Trophoblast cell (in vitro differentiated cells and primary cell): Measurements from ENCODE around the gene ELL.

Experiments
- DNase-seq, 2 donors: peaks; one replicate each; pipeline ENCODE4 v3.0.0-alpha.2; 2016
- H2AFZ ChIP-seq: 2 replicates; pipeline ENCODE4 v1.6.1; 2013; ENCODE audit warnings: low read length, moderate library complexity, mild to moderate bottlenecking; ENCODE audit not compliant: insufficient read depth, poor library complexity
- H2AK5ac ChIP-seq: 2 replicates; pipeline ENCODE4 v1.6.1; 2013; ENCODE audit warnings: mild to moderate bottlenecking, low read length
- H2BK120ac ChIP-seq: 2 replicates; pipeline ENCODE4 v1.6.1; 2013; ENCODE audit warnings: low read length, mild to moderate bottlenecking, moderate library complexity; ENCODE audit not compliant: insufficient read depth, poor library complexity
- H2BK12ac ChIP-seq: 2 replicates; pipeline ENCODE4 v1.6.1; 2013; ENCODE audit warnings: mild to moderate bottlenecking, low read length, moderate library complexity
- H2BK5ac ChIP-seq: 2 replicates; pipeline ENCODE4 v1.6.1; 2013; ENCODE audit warnings: low read length, low read depth, moderate library complexity, mild to moderate bottlenecking; ENCODE audit not compliant: poor library complexity
- H3K14ac ChIP-seq: 2 replicates; pipeline ENCODE4 v1.6.1; 2013; ENCODE audit warnings: mild to moderate bottlenecking, low read length
- H3K18ac ChIP-seq: 2 replicates; pipeline ENCODE4 v1.6.1; 2013; ENCODE audit warnings: mild to moderate bottlenecking, low read length
- H3K23ac ChIP-seq: 2 replicates; pipeline ENCODE4 v1.6.1; 2013; ENCODE audit warnings: low read length
- H3K27ac ChIP-seq: 2 replicates; pipeline ENCODE4 v1.5.1; 2013; ENCODE audit warnings: low read depth, mild to moderate bottlenecking, inconsistent platforms, low read length, moderate library complexity
- H3K27me3 ChIP-seq: 2 replicates; pipeline ENCODE4 v1.6.1; 2013; ENCODE audit warnings: inconsistent platforms, mild to moderate bottlenecking, low read length, moderate library complexity; ENCODE audit not compliant: insufficient read depth
- H3K36me3 ChIP-seq, 2 experiments: 1 replicate in 1 of 2; 2 replicates in 1 of 2; pipeline ENCODE4 v1.6.1; 2013; ENCODE audit warnings: low read length in 2 of 2, mild to moderate bottlenecking in 2 of 2, moderate library complexity in 1 of 2; ENCODE audit not compliant: insufficient read depth in 2 of 2, control insufficient read depth in 1 of 2
- H3K4ac ChIP-seq: 2 replicates; pipeline ENCODE4 v1.6.1; 2013; ENCODE audit warnings: low read depth, mild to moderate bottlenecking, low read length, moderate library complexity
- H3K4me1 ChIP-seq, 2 experiments: 1 replicate in 1 of 2; 2 replicates in 1 of 2; pipeline ENCODE4 v1.6.1; 2013; ENCODE audit warnings: low read length in 2 of 2, mild to moderate bottlenecking in 2 of 2, moderate library complexity in 1 of 2; ENCODE audit not compliant: insufficient read depth in 2 of 2, control insufficient read depth in 1 of 2
- H3K4me2 ChIP-seq: 2 replicates; pipeline ENCODE4 v1.6.1; 2013; ENCODE audit warnings: inconsistent platforms, mild to moderate bottlenecking, low read length, moderate library complexity
- H3K4me3 ChIP-seq: 2 replicates; pipeline ENCODE4 v1.5.1; 2013; ENCODE audit warnings: mild to moderate bottlenecking, low read depth, low read length, inconsistent platforms
- H3K79me1 ChIP-seq: one replicate; pipeline ENCODE4 v1.6.1; 2013; ENCODE audit warnings: low read length
- H3K79me2 ChIP-seq: 2 replicates; pipeline ENCODE4 v1.6.1; 2013; ENCODE audit warnings: low read length, mild to moderate bottlenecking; ENCODE audit not compliant: control insufficient read depth, insufficient read depth, poor library complexity
- H3K9ac ChIP-seq: 2 replicates; pipeline ENCODE4 v1.6.1; 2013; ENCODE audit warnings: mild to moderate bottlenecking, low read length
- H3K9me3 ChIP-seq: 2 replicates; pipeline ENCODE4 v1.6.1; 2013; ENCODE audit warnings: low read depth, mild to moderate bottlenecking, control low read depth, inconsistent platforms, low read length; ENCODE audit not compliant: insufficient read depth
- H4K12ac ChIP-seq: 2 replicates; pipeline ENCODE4 v1.6.1; 2013; ENCODE audit warnings: low read depth, mild to moderate bottlenecking, low read length, moderate library complexity
- H4K8ac ChIP-seq: 2 replicates; pipeline ENCODE4 v1.6.1; 2013; ENCODE audit warnings: low read depth, mild to moderate bottlenecking, low read length, moderate library complexity
- H4K91ac ChIP-seq: one replicate; pipeline ENCODE4 v1.6.1; 2013; ENCODE audit warnings: low read depth, mild to moderate bottlenecking, low read length, moderate library complexity
- WGBS: extraction: QIAGEN DNeasy Blood & Tissue Kit; methylation state at CpG from one replicate; pipeline ENCODE4 v1.1.7; 2013; ENCODE audit warnings: missing lambda C conversion rate; ENCODE audit not compliant: insufficient read length, insufficient coverage; ENCODE audit errors: extremely low coverage; 5-methylcytosine and 5-hydroxymethylcytosine counted together

ELL gene

GRCh38 chr19:18435842-18436670 is 85.8 kb downstream of the ELL start:
- Histone ChIP-seq H3K36me3 (peaks cover 23 to 24% of the 10 kb centered on the region in 2 experiments), H2BK12ac (no peak overlapping the region), H3K18ac (peak overlapping the region; percentile 10), H3K14ac (no peak overlapping the region), H4K12ac (no peak overlapping the region), H3K9ac (no peak overlapping the region), H4K8ac (no peak overlapping the region), H2BK120ac (no peak overlapping the region), H4K91ac (no peak overlapping the region), H3K4me2 (peak overlapping the region; percentile 79), H3K79me2 (peaks cover 16% of the 10 kb centered on the region), H3K79me1 (peaks cover 41% of the 10 kb centered on the region), H3K23ac (no peak overlapping the region), H3K4me3 (no peak overlapping the region), H3K4me1 (peaks cover 39 to 55% of the 10 kb centered on the region in 2 experiments), H3K27ac (no peak overlapping the region), H2AK5ac (no peak overlapping the region), H3K9me3 (peaks cover 2% of the 10 kb centered on the region), H2AFZ (no peak overlapping the region), H3K27me3 (no peaks in the 10 kb centered on the region), H2BK5ac (no peak overlapping the region), H3K4ac (peak overlapping the region; percentile 59)
- no CpG with 5 or more reads among the region's 46 CpGs for WGBS
- DNase-seq = peak in 1 of 2 donors; percentile 22

- Histone ChIP-seq H3K79me2 (peaks cover 16% of the 10 kb centered on the region), H3K23ac (no peak overlapping the region), H3K4me1 (peaks cover 35 to 48% of the 10 kb centered on the region in 2 experiments), H3K79me1 (peaks cover 39% of the 10 kb centered on the region), H2BK120ac (no peak overlapping the region), H3K4me3 (no peak overlapping the region), H3K4ac (no peak overlapping the region), H2BK5ac (no peak overlapping the region), H2AFZ (no peak overlapping the region), H4K12ac (no peak overlapping the region), H4K8ac (no peak overlapping the region), H4K91ac (no peak overlapping the region), H3K27ac (no peak overlapping the region), H3K9me3 (peaks cover 2% of the 10 kb centered on the region), H3K4me2 (no peak overlapping the region), H3K9ac (no peak overlapping the region), H3K14ac (no peak overlapping the region), H3K18ac (no peak overlapping the region), H2BK12ac (no peak overlapping the region), H2AK5ac (no peak overlapping the region), H3K36me3 (peaks cover 23 to 28% of the 10 kb centered on the region in 2 experiments), H3K27me3 (no peaks in the 10 kb centered on the region)
- WGBS = no CpG with 5 or more reads among the region's 49 CpGs
- DNase-seq = peak in 1 of 2 donors; percentile 19
These were observed 86.6 kb downstream of the ELL start for GRCh38 chr19:18435178-18435841.

- H3K79me2 ChIP-seq = peaks cover 17% of the 10 kb centered on the region
- no peak overlapping the region for H2AFZ ChIP-seq
- H3K4me1 ChIP-seq = peaks cover 32 to 46% of the 10 kb centered on the region in 2 experiments
- H3K27me3 ChIP-seq = no peaks in the 10 kb centered on the region
- H3K27ac ChIP-seq = peak overlapping the region; percentile 62
- H3K4ac ChIP-seq = peak overlapping the region; percentile 37
- peaks cover 23 to 28% of the 10 kb centered on the region in 2 experiments for H3K36me3 ChIP-seq
- H3K23ac ChIP-seq = no peak overlapping the region
- H3K4me2 ChIP-seq = peak overlapping the region; percentile 52
- H4K12ac ChIP-seq = no peak overlapping the region
- no peak overlapping the region for H2BK120ac ChIP-seq
- WGBS = no CpG with 5 or more reads among the region's 21 CpGs
- DNase-seq = no peak
- peak overlapping the region; percentile 64 for H2BK5ac ChIP-seq
- H4K91ac ChIP-seq = no peak overlapping the region
- no peak overlapping the region for H3K9ac ChIP-seq
- peak overlapping the region; percentile 52 for H3K18ac ChIP-seq
- H3K4me3 ChIP-seq = no peak overlapping the region
- no peak overlapping the region for H2BK12ac ChIP-seq
- H4K8ac ChIP-seq = no peak overlapping the region
- peaks cover 2% of the 10 kb centered on the region for H3K9me3 ChIP-seq
- H3K14ac ChIP-seq = no peak overlapping the region
- H2AK5ac ChIP-seq = no peak overlapping the region
- H3K79me1 ChIP-seq = peaks cover 37% of the 10 kb centered on the region
These were observed 87.3 kb downstream of the ELL start for GRCh38 chr19:18434411-18435175.

- peaks cover 2% of the 10 kb centered on the region for H3K9me3 ChIP-seq
- peaks cover 30 to 45% of the 10 kb centered on the region in 2 experiments for H3K4me1 ChIP-seq
- H3K4me3 ChIP-seq = peak overlapping the region; percentile 52
- H3K27ac ChIP-seq = peak overlapping the region; percentile 62
- H3K4me2 ChIP-seq = peak overlapping the region; percentile 52
- peak overlapping the region; percentile 33 for H3K18ac ChIP-seq
- peak overlapping the region; percentile 23 for H2BK12ac ChIP-seq
- H4K91ac ChIP-seq = peak overlapping the region; percentile 75
- peak in 1 of 2 donors; percentile 27 for DNase-seq
- H4K12ac ChIP-seq = peak overlapping the region; percentile 67
- peak overlapping the region; percentile 44 for H3K14ac ChIP-seq
- no peak overlapping the region for H2BK120ac ChIP-seq
- no CpG with 5 or more reads among the region's 60 CpGs for WGBS
- peak overlapping the region; percentile 64 for H2BK5ac ChIP-seq
- peaks cover 15% of the 10 kb centered on the region for H3K79me2 ChIP-seq
- H3K9ac ChIP-seq = peak overlapping the region; percentile 39
- H2AK5ac ChIP-seq = peak overlapping the region; percentile 12
- peak overlapping the region; percentile 26 for H4K8ac ChIP-seq
- H3K36me3 ChIP-seq = peaks cover 23 to 28% of the 10 kb centered on the region in 2 experiments
- H3K27me3 ChIP-seq = no peaks in the 10 kb centered on the region
- peak overlapping the region; percentile 23 for H2AFZ ChIP-seq
- no peak overlapping the region for H3K23ac ChIP-seq
- peak overlapping the region; percentile 37 for H3K4ac ChIP-seq
- peaks cover 36% of the 10 kb centered on the region for H3K79me1 ChIP-seq
These were observed 88.0 kb downstream of the ELL start for GRCh38 chr19:18433735-18434398.
